GM18499 (cell line): ENCODE results near the gene STK33.

Experiments used
- ATAC-seq: cut with Tn5 transposase; IDR thresholded peaks from one replicate; pipeline ENCODE4 v1.9.1; 2021; ENCODE audit warnings: moderate number of reproducible peaks; ENCODE audit not compliant: insufficient read depth, unreplicated experiment

The STK33 gene

DNA sequence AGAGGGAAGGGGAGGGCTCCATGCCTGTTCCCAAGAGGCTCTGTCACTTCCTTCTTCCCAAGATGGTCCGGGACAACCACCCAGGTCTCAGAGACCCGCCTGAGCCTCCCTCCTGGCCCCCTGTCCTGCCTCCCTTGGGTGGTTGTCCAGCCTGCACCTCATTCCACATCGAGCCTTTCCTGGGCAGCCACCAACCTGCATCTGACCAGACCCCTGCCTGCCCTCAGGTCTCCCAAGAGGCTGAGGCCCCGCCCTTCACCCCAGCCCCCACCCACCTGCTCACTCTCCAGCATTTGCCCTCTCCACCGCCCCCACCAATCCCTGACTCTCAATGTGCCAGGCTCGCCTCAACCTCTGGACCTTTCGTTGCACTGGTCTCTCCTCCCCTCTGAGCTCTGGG is 232.8 kb downstream of the STK33 start:
- ATAC-seq: no peak

DNA sequence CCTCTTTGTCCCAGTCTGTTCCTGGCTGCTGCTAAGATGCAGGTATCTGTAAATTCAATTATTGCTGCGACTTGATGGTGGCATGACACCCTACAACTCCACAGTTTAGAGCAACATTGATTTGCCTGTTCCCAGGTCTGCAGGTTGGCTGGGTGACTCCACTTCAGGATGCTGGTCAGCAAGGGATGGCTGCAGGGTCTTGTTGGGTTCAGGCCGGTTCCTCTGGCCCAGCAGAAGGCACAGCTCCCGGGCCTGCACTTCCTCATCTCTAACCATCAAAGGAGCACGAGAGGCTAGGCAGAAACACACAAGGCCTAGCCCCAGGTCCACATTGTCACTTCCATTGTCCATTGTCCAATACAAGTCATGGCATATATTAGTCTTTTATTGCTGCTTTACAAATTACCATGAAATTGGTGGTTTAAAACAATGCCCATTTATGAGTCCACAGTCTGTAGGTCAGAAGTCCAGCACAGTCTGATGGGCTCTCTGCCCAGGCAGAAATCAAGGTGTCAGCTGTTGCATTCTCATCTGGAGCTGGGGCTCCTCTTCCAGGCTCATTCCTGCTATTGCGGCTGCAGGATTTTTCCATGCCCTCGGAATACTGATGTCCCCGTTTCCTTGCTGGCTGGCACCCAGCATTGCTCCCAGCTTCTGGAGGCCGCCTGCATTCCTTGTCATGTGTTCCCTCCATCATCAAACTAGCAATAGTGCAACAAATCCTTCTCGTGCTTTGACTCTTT is 233.8 kb downstream of the STK33 start:
- ATAC-seq: no peak

DNA sequence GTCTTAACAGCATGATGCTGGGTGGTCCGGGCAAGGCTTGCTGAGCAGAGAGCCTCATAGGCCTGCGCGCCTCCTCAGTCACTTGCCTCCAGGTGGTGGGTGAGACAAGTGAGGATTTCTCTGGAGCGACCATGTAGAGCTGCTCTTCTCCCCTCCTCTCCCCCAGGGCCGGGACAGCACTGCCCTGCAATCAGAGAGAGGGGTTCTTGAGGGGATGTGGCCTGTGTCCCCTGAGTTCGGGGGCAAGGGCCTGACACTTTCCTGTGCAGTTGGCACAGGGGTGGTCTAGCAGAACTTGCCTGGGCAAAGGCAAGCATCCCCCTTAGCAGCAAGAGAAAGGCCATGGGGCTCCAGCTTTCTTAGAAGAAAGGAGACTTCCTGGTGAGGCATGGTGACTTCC is 234.5 kb downstream of the STK33 start:
- ATAC-seq: no peak

DNA sequence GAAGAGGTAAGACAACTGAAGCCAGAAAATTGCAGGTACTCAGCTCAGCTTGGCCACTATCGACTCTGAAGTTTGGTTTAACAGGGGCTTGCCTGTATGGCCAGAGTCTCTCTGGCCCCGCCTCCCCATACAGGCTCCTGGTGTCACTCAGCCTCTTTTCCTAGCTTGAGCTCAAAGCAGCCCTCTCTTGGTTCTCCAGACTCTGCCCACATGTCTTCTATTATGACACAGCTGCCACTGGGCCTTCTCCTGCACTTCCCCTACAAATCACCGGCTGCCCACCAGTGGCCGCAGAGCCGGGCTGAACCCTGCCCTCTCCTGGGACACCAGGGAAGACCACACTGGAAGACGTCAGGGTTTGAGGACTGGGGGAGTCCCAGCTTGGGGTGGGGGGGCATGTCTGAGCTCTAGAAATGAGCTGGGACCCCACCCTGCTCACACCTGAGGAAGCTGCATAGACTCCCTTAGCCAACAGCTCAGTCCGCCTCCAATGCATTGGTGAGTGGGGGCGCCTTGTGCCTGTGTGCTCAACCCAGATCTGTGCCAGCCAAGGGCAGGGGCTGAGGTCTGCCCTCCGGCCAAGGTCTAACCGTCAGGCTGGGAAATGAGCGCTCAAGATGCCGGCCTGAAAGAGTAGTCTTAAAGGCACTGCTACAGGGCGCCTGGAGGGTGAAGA is 236.0 kb downstream of the STK33 start:
- ATAC-seq: no peak

DNA sequence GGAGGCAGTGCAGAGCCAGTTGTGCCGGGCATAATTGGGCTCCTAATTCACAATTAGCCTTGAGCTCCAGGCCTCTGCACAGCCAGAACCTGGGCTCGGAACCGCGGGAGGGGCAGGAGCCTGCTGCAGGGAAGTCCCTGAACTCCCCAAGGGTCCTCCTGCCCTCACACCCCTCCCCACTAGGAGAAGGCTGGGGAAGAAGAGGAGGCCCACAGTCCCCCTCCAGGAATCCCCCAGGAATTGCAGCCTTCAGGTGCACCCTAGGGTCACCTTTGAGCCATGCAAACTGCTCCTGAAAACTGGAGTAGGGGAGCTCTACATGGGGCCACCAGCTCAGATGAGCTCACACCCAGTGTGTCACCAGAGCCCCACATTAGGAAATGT is 236.5 kb downstream of the STK33 start:
- ATAC-seq: no peak

DNA sequence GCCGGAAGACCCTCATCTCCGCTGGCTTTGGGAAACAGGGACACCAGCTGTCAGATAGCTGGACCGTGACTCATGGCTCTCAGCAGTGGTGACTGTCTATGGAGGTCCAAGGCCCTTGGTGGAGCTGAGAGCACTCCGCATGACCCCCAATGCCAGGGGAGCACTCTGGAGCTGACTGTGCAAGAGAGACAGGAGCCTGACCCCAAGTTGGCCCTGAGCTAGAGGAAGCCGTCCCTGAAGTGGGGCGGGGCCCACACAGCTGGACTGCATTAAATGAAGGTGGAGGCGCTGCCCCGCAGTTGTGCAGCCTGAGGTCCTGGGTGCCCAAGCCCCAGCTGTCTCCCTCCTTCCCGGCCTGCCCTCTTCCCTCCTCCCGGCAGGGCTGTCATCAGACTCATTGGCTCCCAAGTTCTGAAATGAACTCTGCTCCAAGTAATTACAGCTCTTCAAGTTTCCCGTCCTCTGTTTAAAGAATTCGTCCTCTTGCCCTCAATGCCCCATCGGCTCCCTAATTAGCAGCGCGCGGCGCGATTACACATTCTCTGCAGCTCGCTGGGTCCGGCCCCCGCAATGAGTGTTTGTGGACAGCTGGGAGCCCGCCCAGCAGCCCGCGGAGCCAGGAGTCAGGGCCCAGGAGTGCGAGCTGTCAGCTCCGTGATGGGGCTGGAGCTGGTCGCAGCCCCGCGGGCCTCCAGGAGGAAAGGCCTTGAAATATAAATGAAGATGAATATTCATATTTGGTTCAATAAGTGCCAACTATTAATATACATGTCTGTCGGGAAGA is 237.1 kb downstream of the STK33 start:
- no peak for ATAC-seq

DNA sequence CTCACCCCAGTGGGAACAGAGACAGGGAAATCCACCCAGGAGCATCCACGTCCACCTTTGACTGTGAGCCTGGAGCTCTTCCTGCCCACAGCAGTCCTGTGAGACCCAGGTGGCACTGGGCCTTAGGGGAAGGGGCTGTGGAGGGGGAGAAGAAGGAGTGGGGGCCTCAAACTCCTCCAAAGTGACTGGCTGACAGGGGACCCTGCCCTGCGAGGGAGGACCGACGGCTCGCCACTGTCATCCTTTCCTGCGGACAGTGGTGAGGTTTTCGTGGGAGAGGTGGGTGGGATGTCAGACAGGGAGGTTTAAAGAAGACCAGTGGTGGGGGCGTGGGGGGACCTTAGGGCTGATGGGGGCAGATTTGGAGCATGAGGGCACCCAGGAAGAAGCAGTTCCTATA is 237.8 kb downstream of the STK33 start:
- no peak for ATAC-seq

DNA sequence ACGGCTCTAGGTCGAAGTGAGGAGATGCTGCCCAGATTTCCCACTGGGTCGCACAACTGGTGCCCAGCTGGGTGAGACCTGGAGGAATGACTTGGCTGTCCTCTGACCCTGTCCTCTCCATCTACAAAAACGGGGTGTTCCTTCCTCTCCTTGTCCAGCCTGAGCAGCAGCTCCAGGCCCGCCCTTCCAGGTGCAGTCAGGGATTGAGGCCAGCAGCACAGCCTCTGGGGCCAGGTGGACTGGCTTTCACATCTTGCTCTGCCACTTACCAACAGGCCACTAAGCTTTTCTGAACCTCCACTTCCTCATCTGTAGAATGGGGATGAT is 238.6 kb downstream of the STK33 start:
- ATAC-seq: no peak

DNA sequence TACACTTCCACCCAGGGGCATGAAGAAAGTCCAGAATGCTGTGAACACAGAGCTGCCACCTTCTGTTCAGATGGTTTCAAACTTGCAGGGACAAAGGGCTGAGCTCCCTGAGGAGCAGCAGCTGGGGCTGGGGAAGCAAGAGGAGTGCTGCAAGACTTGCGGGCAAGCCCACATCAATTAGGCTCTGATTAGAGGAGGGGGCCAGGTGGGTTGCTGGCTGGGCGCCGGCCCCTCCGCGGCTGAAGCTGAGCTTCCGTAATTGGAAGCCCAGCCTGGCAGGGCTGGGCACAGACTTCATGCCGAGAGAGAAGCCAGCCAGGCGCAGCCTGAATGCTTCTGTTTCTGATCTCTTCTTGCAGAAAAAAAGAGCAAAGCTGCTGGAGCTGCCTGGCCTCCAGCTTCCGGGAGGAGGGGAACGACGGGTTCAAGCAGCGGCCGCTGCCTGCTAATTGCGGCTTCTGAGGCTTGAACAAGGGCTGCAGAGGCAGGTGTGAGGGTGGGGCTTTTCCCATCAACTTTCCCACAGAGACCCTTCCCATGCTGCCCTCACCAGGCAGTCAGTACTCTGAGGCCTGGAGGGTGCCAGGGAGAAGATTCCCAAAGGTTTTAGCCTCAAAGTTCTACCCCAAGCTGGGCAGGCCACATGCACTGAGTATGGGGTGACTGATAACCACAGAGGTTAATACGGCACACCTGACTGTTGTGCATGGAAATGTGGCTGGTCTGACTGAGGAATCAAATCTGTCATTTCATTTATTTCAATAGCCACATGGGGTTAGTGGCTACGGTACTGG is 239.2 kb downstream of the STK33 start:
- ATAC-seq: no peak

DNA sequence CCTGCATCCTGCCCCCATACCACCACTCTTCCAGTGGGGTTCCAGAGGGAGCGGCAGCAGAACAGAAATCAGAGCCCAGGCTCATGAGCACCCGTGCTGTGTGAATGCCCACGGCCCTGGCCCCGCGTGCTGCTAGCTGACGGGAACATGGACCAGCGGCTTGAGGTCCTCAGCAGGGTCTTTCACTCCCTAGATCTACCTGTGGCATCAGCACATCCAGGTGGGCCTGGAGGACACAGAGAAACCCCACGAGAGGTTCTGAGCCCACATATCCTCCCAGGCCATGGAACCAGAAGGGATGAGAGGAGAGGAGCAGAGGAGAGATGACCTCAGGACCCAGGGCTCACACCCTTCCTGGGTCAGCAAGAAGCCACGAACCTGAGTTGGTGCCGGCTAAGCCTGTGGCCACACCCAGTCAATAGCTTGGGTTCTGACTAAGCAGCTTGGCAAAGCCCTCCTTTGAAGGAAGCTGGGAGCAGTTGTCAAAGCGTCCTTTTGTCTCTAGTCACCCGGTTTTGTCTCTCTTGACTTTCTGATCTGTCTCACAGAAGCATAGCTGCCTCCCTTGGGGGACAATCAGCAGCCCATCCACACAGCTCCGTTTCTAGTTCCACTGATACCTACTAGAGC is 241.0 kb downstream of the STK33 start:
- ATAC-seq: no peak

DNA sequence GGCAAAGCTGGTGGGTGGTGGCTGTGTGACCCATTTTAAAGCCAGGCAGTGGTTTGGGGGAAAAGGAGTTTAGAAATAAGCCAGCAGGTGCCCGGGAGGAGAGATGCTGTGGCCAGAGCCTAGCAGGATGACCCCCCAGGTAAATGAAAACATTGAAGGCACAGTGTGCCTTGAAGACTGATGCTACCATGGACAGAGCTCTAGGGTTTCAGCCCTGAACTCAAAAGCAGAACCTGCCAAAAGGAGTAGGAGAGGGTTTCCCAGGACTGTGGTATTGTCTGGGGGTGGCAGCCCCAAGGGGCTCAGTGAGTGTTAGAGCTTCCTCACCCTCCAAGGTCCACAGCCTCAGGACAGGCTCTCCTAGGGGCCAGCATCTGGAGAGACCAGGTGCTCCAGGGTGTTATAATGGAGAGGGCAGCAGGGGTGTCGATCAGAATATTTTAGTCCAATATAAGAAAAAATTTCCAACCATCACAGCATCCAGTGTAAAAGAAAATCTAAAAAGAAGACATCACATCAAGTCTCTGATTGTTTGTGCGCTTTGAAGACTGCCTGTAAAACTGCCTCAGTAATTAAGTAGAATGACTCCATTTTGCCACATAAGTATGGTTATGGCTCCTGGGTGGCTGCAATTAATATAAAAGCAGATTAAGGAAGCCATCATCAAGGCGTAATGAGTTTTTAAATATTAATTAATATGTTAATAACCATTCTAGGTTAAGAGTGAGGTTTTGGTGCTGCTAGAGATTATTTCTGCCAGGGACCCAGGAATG is 241.7 kb downstream of the STK33 start:
- no peak for ATAC-seq

DNA sequence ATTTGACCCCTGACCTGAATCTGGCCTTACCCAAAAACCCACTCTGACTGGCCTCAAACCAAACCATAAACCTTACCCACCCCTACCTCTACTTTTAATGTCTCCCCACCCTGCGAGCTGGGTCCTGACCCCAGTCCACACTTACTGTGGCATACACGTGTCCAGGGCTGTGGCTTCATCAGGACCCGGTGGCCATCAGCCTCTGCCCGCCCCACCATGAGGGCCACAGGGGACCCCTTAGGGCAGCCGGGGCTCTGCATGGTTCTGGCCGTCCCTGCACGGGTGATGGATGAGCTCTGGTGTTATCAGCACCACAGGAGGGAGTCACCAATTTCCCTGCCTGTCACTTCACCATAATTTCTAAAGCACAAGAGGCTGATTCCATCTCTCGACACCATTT is 242.8 kb downstream of the STK33 start:
- ATAC-seq: no peak

DNA sequence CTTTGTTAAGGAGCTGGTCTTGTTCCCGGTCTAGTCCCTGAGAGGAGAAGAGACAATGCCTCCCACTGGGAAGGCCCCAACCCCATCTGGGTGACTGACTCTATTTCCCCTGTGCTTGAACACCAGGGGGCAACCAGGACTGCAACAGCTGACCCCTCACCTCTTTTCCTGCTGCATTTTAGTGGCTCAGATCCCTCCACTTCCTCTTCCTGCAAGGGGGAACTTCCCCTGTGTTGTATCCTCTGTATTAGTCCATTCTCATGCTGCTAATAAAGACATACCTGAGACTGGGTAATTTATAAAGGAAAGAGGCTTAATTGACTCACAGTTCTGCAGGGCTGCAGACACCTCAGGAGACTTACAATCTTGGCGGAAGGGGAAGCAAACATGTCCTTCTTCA is 246.1 kb downstream of the STK33 start:
- no peak for ATAC-seq

DNA sequence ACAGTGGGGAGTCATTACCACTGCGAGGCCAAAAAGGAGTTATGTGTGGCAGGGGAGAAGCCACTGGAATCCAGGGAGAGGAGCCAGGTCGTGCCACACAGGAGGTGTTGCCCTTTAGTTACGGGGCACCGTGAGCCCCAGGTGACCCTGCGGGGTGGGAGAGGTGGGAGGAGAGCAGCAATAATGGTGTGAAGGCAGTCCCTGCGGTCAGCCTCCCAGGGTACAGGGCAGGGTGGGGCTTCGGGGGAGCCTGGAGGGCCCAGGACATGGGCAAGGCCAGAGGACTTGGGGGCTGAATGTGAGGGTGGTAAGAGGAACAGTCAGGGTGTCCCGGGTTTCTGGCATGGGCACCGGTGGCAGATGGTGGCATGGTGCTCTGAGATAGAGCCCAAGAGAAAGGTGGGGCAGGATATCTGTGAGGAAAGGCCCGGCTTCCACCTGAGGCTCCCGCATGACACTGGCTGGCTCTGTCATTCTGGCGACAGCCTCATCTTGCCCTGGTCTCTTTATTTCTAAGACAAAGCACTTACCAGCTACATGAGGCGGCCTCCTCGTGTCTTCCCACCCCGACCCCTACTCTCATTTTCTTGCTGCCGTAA is 247.8 kb downstream of the STK33 start:
- no peak for ATAC-seq

DNA sequence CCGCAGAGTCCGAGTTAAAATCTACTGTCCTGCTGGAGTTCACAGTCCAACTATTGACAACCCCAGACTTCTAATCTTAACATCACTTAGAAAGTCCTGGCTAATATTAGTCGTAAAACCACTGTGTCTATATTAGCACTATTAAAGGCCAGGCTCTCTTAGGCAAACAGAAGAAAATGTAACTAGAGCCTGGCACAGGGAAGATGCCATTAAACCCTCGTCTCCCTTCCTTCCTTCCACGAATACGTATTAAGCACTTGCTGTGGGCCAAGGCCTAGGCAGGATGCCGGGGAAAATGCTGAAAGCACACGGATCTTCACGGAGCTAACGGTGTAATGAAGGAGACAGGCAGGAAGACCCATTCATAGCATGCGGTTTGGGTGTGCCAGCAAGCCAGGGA is 248.8 kb downstream of the STK33 start:
- ATAC-seq: no peak

DNA sequence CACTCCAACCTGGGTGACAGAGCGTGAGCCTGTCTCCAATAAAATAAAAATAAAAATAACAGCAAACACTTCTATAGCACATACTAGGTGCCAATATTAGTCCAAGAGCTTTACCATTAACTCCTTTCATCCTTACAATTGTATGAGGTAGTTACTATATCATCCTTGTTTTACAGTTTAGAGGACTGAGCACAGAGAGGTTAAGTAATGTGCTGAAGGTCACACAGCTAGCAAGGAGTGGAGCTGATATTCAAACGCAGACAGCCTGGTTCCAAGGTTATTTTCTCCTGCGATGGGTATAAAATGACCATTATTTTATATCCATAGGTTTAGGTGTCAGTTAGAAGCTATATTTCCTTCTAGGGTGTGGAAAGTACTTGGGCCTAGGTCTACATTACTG is 249.7 kb downstream of the STK33 start:
- ATAC-seq: no peak

DNA sequence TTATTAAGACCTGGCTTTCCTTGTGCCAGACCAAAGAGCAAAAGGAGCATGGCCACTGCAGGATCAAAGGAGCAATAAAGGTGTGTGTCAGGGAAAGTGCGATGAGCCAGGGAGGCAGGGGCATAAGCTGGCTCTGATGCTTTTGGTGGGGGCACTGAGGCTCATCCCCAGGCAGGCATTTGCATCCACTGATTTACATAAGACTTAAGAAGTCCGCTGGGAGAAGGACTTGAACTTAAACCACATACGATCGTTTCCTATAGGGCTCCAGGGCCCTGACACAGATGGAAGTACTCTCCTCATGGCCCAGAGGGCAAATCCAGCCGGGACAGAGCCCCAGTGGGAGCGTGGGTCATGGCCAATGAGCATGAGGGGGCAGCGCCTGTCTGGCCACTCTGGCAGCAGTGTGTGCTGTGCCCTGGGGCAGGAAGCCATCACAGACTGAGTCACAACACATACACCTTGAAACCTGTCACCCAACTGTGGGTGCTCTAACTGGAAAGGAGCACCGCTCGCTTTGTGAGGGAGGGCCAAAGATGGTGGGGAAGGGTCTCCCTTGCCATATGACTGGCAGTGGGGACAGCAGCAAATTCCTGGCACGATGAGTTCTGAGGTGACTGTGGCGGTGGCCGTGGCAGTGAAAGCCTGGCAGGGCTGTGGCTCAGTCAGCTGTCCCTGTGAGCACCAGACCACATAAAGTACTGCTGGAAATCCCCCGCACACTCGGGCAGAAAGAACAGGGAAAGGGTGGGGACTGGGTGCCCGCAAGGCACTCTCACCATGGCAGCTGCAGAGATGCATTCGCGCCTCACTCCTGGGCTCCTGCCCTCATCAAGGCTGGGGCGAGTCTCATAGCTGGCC is 251.0 kb downstream of the STK33 start:
- ATAC-seq: peak; percentile 56

DNA sequence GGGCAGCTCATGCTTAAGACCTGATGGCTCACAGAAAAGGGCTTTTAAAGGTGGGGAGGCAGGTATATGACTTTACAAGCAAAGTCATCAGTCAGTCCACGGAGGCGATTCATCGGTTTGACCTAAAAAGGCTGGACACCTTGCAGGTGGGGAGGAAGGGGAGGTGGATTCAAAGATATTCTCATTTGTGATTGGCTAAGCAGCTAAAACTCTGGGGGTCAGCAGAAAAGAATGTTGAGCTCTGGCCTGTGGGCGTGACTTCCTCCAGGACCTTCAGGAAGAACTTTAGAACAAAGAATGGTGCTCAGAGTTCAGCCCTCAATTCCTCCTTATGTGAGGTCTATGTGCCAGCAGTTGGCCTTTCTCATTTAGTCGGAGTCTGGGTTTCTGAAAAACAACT is 252.0 kb downstream of the STK33 start:
- no peak for ATAC-seq
